GM21737 (cell line): ENCODE measurements around the gene RGS6.

Experiments used
- ATAC-seq: cut with Tn5 transposase; IDR thresholded peaks from one replicate; pipeline ENCODE4 v1.9.1; 2021; ENCODE audit warnings: mild to moderate bottlenecking, moderate library complexity; ENCODE audit not compliant: unreplicated experiment

Gene RGS6

DNA sequence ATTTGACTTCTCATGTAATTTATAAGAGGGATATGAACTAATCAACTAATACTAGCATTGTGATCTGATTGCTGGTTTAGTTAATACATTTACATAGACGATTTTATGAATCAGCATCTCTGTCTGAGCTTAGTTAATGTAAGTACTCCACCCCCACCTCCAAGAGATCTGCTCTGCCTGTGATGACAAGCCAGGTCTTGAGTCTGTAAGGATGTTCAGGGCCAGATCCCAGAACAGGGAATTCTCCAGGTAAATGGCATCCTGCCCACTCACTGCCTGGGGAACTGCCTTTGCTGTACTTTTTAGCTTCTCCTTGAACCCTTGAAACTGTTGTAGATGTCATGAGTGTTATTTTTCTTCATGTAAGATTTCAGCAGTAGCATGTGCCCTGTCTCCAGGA, 289.8 kb downstream of the RGS6 start:
- ATAC-seq = no peak

DNA sequence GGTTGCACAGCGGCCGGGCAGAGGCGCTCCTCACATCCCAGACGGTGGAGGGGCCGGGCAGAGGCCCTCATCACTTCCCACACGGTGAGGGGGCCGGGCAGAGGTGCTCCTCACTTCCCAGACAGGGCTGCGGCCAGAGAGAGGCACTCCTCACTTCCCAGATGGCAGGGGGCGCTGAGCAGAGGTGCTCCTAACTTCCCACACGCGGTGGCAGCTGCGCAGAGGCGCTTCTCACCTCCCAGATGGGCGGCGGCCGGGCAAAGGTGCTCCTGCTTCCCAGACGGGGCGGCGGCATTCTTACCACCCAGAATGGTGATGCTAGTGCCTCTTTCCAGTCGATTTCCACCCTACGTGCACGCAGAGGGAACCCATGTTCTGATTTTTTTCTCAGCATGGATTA, 304.4 kb downstream of the RGS6 start:
- no peak for ATAC-seq

DNA sequence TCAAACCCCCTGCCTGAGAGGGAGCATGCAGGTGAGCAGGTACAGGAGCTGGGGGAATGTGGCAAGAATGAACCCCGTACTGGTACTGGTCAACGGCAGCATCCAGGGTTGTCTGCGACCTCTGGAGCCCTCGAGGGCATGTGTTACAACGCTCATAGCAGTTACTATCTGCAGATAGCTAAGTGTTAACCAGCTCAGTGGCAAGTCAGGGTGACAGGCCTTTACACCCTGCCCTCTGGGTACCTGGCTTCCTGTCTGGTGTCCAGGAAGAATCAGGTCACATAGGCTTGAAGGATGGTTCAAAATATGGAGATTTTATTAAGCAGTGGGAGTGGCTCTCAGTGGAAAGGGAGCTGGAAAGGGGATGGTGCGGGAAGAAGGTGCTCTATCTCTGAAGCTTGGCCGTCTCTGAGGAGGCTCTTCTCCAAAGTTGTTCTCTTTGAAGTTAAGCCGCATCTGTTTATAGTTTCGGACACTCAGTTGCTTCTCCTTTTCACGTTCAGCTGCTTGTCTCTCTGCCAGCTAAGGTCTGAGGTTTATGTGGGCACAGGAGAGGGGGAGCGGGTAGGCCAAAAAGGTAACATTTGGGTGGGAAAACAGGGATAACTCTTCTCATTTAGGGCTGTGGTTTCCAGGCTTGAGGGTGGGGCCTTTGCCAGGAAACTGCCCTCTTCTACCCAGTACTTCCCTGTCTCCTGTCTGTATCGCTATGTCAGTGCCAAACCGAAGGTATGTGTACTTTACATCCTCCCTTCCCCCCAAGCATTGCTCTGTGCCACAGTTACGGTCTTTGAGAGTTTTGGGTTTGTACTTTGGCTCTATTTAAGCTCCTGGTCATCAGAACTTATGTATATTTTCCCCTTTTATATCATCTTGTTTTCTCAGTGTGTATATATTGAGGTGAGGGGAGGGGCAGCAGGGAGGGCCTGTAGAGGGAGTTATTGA, 305.8 kb downstream of the RGS6 start:
- no peak for ATAC-seq

DNA sequence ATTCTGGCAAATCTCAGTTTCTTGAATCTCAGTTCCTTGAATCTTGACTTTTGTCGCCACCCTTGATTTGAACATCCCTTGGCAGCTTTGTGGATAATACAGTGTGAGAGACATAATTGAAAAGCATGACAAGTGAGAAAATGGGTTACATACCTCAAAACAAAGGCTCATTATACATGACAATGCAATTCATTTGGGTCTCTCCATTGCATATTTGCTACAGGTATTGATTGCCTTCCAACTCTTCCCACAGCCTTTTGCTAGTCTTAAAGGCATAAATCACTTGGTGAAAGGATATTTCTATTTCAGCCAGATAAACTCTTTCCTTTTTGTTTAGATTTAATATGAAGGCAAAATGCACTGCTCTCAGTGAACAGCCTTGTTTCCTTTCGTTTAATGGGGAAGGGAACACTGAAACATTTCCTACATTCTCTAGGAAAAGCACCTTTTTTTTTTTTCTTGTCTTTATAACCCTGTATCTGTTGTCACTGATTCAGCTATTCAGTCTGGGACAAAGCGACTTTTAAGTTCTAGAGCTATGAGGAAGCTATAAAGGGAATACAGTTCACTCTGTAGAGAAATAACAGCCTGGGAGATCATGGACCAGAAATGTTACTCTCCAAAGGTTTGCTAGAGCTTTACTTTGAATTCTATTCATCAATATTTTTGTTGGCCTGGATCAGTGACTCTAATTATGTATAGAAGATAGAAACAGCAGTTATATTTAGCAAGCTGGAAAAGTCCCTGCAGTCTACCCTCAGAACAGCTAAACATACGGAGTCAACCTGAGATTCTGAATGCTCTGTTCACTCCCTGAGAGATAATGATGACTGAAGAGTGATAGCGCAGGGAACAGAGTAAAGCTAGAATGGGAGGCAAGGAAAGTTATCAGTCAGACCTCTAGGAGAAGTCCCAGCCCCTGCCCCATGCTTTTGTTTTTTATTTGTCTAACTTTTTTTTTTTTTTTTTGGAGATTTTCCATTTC, 311.4 kb downstream of the RGS6 start:
- ATAC-seq = no peak

DNA sequence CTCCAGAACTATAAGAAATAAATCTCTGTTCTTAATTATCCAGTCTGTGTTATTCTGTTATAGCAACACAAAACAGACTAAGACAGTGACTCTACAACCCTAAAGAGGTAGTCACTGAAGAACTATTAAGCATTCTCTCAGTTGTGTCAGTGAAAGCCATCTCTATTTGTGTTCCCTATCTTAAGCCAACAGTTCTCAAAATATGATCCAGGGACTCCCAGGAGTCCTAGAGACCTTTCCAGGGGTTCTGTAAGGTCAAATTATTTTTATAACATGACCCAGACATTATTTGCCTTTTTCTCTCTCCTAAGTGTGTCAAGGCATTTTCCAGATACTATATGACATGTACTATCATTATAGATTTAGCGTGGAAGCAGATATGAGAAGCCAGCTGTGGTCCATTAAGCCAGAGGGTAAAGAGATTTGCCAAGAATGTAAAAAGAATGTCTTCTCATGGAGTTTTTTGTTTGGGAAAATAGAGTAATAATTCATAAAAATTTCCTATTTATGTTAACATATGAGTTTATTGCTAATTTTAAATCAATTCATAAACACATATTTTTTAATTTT, 315.8 kb downstream of the RGS6 start:
- ATAC-seq = no peak

DNA sequence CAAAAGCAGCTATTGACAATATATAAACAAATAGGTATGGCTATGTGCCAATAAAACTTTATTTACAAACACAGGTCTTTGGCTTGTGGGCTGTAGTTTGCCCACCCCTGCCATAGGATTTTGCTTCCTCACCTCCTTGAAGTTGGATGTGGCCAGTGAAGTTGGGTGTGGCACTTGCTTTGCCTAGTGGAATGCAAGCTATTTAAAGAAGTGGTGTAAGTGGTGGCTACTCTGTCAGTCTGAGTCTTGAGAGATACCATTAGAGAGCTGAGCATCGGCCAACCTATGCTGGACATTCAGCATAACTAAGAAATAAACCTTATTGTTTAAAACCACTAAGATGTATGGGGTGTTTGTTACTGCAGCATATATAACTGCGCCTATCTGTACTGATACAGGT, 321.3 kb downstream of the RGS6 start:
- no peak for ATAC-seq

DNA sequence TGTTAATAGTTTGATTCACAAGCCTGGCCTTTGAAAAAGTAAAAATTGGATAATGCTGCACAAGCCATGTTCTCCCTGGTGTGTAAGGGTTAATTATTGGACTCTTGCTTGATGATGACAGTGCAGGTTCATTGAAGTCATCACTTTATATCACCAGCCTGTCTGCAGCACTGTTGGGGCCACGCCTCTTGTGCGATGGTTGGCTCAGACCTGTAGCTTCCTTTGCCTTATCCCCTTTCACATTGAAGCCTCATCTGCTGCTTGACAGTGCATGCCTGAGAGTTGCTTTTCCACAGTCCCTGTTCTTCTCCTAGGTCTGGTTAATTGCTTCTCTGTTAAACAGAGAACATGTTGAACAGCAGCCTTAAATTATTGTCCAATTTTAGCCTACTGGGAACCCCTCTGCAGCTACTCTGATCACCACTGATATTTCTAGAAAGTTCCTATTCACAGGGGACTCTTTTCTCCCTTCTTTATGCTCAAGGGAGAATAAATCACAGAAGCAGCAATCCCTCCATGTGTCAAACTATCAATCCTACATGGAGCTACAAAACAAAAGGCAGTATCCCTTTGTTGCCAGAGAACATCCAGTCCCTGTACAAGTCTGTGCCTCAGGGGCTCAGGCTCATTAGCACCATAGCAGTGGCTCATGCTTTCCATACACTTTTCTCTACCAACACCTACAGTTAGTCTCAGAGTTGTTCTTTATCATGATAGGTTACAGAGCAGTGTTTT, 322.1 kb downstream of the RGS6 start:
- no peak for ATAC-seq

DNA sequence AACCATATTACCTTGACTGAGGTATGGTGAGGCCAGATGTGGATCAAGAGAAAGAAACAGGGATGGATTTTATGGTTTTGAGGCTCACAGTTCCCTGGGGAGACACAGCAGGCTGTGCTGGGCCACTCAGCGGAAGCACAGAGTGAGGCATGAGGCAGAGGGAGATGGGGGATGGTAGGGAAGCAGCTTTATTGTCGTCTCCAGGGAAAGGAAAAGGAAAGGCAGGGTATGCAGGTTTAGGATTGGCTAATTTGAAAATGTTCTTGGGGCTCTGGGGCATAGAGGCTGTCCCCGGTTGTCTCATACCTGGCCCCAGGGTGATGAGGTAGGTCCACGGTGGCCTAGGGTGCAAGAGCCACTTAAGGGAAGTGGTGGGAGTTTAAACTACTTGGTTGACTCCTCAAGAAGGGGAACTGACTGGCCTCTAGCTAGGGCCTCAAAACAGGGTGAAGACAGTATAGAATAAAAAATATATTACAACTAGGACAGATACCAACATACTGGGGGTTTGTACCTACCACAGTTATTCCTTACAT, 322.8 kb downstream of the RGS6 start:
- ATAC-seq = no peak

DNA sequence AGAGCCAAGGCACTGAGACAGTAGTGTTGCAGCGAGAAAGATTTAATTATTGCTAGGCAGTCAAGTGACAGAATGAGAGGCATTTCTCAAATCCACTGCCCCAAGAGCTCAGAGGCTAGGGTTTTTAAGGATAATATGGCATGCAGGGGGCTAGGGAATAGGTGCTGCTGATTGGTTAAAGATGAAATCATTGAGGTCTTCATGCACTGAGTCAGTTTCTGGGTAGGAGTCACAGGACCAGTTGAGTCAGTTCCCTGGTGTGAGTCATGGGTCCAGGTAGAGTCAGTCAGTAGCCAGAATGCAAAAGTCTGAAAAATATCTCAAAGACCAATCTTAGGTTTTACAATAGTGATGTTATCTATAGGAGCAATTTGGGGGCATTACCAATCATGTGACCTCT, 323.8 kb downstream of the RGS6 start:
- ATAC-seq = no peak

DNA sequence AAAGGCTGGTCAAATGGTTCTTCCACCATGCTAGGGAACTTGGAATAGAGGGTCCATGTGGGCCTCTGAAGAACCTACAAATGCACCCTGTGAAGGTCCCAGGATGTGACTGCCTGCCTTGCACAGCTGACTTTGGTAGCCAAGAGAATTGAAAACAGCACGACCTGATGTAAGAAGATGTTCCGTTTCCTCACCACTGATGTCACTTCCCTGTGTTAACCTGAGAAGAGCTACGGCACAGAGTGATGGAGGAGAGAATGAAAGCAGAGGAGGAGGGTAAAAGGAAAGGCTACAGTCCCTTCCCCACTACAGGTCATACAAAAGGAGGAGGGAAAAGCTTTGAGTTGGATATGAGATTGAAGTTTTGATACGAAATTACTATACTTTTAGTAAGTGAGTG, 328.8 kb downstream of the RGS6 start:
- no peak for ATAC-seq

DNA sequence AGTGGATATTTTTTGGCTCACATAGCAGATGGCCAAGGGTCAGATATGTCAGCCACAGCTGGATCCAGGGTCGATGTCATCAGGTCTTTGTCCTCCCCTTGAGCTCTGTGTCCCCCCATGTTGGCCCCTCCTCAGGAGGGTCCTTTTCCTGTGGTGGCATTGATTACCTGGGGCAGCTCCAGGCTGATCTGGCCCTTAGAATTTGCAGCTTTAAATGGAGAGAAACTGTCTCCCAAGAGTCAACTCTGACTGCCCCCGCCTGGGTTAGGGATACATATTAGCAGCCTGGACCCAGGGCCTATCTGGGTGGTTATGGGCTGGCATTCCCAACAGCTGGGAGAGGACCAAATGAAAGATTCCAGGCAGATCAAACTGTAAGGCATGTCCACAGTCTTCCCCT, 330.5 kb downstream of the RGS6 start:
- no peak for ATAC-seq

DNA sequence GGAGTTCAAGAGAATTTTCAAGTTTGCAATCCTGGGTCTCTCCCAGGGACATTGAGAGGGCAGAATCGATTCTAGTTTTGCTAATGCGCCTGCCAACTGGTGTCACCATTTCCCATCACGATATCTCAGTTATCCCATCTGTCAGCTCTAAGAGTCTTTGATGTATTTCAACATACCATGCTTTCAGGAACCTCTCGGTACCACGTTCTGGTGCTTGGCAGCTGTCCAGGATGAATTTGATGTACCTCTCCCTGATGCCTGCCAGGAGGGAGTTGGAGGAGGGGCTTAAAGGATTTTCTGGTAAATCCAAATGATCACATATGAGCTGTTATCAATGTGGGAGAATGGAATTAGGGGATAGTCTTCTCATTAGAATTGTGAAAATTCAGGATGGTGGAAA, 332.5 kb downstream of the RGS6 start:
- no peak for ATAC-seq

DNA sequence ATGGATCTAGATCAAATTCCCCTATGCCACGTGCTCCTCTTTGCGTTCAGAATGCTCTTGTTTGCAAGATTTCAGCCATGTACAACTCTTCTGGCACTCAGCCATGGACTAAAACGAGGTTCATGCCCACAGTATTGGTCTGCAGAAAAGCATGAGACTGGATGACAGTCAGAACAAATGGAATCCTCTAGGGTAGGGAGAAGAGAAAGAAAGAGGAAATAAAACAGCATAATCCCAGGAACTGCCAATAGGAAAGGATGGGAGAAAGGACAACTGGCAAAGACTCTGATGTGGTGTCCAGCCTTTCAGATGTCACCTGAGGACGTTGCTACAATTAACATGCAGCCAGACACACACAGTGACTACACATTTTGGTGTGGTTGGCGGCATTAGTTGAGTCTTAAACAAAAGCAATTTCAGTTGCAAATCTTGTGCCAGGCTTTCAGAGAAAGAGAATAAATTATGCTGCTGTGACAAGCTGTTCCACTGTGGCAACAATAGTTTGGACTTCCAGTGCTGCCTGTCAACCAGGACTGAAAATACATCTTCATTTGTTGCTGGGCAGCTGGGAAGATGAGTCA, 338.0 kb downstream of the RGS6 start:
- no peak for ATAC-seq

DNA sequence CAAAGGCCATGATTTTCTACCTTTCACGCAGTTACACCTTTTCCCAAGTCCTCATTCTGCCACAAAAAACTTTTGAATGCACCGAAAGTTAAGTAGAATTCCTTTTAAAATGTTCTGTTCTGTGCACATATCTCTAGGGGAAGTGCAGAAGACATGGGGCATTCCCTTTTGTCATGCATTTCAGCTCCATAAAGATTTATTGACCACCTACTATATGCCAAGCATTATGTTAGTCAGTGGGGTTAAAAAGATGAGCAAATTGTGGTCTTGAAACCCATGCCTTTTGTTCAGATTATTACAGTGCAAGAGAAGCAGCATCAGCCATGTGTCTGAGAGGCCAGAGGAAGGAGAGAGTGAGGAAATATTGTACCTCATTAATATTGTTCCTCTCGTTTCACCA, 338.5 kb downstream of the RGS6 start:
- no peak for ATAC-seq

DNA sequence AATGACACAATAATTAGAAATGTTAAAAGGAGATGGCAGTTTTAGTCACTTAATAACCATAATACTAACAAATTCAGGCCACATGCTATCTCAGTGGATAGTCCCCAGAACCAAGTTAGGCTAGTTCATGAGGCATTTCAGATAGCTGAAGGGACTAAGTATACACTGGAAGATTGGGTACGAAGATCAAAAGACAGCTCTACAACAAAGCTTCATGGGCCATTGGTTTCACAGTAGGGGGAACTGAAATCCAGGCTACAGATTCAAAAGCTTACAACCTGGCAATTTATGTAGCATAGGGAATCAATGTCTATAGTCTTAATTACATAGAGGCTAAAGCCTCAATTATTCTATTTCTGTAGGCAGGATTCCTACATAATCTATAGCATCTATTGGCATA, 343.0 kb downstream of the RGS6 start:
- no peak for ATAC-seq

DNA sequence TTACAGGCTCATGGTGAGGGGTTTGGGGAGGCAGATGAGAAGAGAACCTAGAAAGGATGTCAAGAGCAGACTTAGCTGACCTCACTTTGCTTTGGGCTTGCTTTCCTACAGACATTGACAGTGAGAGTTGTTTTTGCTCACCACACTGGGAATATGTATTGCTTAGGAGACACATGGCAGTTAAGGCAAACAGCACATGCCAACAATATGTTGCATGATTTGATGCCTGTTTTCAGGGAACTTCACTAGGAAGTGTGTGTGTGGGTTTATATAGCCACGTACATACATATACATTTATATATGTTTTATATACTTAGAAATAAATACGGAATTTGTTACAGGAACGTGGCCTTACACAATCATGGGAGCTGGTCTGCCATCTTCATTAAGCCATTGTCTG, 346.1 kb downstream of the RGS6 start:
- no peak for ATAC-seq

DNA sequence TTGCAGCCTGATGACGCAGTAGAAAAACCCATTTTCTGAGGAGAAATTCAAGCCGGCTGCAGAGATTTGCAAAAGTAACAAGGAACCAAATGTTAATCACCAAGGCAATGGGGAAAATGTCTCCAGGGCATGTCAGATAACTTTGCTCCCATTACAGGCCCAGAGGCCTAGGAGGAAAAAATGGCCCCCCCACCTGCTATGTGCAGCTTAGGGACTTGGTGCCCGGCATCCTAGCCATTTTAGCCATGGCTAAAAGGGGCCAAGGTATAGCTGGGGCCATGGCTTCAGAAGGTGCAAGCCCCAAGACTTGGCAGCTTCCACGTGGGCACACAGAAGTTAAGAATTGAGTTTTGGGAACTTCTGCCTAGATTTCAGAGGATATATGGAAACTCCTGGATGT, 351.9 kb downstream of the RGS6 start:
- no peak for ATAC-seq

DNA sequence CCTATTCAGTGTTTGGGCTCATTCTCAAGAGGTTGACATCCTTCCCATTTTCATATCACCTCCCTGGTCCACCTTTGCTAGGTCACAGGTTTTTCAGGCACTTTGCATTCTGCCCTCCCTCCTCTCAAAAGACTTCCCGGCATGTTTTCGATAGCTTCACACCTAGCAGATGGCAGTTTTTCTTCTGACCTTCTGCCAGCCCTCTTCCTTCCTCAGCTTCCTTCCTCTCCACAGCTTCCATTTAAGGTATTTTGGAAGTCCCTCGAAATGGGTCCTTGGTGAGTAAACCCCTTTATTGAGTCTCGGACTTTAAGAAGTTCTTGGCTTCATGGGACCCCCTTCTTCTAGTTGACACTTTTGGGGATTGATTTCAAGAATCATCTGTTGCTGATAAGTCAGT, 358.0 kb downstream of the RGS6 start:
- ATAC-seq = no peak

DNA sequence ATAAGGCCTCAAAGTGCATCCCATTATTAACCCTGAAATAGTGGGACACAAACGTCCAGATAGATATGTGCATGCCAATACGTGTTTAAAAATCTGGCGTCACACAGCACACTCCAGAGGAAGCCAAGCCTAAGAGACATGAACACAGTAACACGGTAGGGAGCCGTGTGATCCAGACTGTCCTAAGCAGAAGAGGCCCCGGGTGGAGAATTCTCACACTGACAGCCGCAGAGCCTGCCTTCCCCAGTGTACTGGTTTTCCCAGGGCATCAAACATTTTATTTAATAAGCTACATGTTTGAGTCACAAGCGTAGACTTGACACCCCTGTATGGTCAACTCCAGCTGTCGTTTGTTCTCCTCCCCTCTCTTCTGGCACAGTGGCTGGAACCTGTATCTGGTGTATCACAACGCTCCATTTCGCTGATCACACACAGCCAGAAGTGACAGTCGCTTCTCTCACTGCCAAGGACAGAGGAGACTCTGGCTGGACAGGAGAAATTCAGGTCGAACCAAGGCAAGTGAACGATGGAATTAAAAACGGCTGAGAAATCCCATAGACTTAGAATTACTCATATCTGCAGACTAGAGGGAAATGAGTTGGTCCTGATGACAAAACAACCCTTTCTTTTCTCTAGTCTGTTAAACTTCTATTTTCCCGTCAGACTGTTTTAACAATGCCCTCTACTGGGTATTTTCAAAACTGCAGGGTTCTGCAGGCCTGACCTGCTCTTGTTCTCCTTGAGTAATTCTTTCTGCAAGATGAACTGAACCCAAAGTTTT, 359.9 kb downstream of the RGS6 start:
- ATAC-seq = no peak

DNA sequence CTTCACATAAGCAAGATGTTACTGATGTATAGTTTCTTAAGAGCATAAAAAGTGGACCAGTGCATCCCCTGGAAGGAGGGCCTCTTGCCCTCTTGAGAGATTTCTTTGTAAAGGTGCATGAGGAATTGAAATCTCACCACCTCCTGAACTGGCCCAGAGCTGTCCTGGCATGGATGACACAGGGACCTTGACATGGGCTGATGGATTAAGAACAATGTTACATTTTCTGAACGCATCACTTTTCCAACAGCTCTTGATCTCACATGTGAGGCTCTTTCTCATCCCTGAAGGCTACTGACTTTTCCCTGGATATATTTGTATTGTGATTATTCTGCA, 360.4 kb downstream of the RGS6 start:
- no peak for ATAC-seq
